Stimulated activated CD4-positive, alpha-beta T cell treated with anti-CD3 and anti-CD28 coated beads, Interleukin-1b, Interleukin-23, amount 100 ng/mL, for 1 hour (primary cell): Measurements from ENCODE around the gene STIMATE.

Experiments
- DNase-seq, 2 donors: peaks; one replicate each; pipeline ENCODE4 v3.0.0-alpha.2; 2020; ENCODE audit warnings: low read depth in 2 of 2

Gene STIMATE

DNA sequence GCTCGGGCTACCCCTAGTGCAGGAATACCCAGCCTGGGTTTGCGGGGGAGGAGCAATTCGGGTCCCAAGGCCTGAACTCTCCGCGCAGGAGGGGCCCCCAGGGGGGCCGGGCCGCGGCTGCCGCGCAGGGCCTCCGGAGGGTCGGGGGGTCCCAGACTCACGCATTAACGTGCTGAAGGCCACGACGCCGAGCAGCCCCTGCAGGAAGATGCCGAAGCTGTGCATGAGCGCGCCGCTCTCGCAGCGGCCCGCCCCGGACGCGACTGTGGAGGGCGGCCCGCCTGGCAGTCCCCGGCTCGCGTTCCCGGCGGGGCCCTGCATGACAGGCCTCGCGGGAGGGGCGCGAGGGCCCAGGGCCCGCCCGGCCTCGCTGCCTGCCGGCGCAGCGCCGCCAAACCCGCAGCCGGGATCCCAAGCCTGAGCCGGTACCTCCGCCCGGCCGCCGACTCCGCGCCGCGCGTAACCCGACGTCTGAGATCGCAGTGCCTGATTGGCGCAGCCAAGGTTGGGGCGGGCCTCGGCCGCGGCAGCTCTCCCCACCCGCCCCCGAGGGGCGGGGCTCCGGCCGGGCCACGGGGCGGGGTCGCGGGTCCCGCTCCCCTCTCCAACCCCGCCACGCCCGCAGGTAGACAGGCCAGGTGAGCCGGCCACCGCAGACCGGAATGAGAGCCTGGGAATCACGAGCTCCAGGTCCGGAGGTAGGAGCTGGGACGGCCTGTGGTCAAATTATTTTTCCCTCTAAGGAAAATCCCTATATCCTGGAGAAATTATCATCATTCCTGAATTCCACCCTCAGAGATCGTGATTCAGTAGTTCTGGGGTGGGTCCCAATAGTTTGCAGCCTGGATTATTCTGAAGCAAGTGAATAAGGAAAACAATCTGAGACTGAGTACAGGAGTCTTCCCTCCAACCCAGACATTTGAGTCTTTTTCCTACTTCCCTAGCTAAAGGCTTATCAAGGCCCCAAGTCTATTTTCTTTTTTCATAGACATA, at the start of gene STIMATE:
TSS of gene STIMATE (minus strand) at position 419 of the 993 bp plus-strand sequence. CDS start at position 321, 98 bp downstream.
- DNase-seq = peak; percentile 65 to 66

DNA sequence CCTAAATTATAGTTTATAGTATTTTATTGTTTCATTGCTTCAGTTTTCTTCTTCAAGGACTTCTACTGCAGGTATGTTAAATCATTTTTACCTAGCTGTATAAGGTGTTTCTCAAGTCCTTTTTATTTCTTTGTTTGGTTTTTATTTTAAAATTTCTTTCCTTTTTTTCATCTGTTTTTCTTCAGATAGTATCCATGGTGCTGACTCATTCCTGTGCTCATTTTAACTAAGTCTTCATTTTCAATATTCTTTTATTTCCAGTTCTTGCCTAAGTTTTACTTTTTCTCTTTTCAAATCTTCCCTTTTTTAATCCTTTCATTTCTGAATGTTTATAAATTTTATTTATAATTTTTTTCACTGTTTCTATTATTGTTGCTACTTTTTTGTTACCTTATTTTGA, 42.3 kb upstream of the STIMATE start:
- DNase-seq = no peak

DNA sequence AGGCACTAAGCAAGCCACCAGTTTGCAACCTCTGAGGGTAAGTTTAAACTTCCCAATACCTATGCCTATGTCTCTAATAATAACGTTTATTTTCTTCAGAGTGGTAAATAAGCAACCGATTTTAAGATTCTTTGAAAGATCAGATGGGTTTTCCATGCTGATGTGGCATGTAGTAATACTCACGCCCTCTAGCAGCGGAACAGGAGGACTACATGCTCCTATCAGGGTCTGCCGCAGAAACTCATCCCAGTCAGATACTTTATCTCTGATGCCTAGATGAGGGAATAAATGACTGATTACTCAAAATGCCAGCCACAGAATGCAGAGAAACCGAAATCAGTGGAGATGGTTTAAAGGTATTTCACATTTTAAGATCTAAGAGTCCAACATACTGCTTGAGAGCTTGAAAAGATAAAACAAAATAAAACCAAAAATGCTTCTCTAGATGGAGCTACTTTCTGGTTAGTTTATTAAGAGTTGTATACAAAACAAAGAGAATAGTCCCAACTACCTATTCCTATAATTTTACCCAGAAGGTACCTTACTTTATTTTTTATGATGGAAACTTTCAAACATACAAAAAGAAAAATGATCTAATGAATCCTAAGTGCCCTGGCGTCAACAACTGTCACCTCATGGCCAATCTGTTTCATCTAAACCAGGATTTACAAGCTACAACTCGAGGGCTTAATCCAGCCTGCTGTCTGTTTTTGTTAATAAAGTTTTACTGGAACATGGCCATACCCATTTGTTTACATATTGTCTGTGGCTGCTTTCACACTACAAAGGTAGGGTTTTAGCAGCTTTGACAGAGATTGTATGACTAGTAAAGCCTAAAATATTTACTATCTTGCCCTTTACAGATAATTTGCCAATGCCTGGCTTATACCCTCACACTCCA, 37.5 kb upstream of the STIMATE start:
- DNase-seq = peak in 1 of 2 donors; percentile 17

DNA sequence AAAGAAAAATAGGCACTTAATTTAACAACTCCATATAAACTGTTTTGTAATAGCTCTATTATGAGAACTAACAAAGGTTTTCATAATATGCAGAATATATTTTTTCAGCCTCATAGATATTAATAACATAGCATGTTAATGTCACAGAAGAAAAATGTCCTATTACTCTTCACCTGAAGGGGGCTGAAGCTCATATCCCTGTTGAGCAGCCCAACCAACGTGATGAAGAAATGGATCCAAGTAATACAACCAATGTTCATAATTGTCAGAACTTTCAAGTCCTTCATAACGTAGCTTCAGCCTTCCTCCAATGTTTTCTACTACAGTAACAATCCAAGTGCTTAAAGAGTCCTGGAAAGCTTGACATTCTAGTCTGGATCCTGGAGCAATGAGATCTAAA, 34.5 kb upstream of the STIMATE start:
- DNase-seq = no peak

DNA sequence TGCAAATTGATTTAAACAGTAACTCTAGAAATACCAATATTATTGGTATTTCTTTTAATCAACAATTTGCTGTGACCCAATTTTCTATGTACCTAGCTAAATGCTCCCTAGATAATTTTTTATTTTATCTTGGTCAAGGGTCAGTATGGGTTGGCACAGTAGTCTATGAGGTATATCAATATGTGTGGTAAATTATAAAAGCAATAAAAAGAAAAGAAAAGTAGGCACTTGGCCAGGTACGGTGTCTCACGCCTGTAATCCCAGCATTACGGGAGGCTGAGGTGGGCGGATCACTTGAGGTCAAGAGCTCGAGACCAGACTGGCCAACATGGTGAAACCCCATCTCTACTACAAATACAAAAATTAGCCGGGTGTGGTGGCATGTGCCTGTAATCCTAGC, 34.0 kb upstream of the STIMATE start:
- DNase-seq = no peak

DNA sequence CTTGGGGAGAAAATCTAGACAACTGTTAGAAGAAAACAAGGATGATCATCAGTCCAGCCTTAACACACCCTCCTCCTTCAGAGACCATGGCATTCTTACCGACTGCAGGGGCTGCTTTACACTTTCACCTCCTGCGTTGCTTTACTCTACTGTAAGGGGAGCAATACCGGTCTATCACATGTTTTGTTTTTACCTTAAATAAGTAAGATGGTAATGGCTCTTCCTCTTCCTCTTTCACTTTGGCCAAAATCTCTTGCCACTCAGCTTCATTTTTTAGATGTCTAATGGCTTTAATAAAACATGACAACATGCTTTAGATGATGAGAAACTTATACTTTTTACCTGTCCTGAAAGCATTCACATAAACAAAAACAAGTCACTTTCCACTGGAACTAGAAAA, 33.4 kb upstream of the STIMATE start:
- DNase-seq = no peak

DNA sequence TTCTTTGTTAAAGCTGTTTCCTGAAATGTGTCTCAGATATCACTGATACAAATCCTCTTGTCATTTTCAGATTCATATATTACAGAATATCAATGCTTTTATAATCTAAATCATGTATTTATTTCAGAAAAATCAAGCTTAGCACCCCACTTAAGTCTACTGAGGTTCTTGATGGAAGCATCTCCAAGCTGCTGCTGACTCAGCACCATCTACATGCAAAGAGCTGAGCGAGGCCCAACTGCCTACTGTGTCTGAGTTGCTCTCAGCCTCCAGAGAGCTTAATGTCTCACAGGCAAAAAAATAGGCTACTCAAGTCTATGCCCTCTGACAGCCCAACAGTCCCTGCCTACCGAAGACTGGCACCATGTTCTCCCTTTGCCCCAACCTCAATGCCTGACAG, 29.2 kb upstream of the STIMATE start:
- DNase-seq = no peak

DNA sequence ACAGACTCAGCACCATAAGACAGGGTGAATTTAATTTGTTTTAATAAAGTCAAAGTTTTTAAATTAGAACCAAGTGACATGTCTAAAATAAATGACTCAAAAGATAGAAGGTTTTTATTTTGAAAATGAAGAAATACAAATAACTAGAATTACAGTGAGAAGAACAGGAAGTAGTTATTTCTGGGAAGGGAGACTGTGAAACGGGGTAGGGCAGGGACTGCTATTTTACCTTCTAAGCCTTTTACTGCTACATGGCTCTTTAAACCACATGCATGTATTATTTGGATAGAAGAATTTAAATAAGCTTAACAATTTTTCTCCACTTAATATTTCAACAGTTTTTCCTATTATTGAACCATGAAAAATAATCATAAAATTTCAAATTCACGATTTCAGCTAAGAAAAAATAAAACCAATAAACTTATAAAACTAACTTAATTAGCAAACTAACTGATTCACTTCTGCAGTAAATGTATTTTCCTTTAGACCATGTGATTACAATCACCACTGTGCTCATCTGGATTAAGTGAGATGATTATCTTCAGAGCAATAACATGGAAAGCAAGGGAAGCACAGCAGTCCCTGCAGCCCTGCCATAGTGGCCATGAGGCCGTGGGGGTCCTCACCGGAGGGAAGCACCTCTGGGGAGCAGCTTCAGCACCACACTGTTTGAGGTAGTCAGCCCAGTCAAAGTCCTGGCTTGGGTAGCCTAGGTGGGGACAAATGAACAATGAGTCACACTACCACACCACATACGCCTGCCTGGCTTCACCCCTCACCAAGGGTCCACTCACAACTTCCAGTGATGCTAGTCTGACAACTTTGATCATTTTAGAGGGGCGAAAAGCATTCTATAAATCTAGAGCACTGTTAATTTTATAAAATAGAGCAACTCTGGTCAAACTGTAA, 28.3 kb upstream of the STIMATE start:
- no peak for DNase-seq

DNA sequence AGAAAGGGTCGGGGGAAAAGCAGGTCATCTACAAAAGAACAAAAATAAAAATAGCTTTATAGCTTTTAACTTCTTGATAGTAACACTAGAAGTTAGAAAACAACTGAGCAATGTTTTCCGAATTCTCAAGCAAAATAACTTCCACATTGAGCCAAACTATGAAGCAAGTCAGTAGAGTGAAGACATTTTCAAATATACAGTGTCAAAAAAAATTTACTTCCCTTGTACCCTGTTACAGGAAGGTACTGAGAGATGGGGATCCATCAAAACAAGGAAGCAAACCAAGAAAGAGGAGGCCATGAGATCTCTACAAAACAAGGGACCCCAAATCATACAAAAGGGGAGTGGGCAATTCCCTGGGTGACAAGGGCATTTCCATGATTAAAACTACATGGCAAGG, 26.6 kb upstream of the STIMATE start:
- no peak for DNase-seq

DNA sequence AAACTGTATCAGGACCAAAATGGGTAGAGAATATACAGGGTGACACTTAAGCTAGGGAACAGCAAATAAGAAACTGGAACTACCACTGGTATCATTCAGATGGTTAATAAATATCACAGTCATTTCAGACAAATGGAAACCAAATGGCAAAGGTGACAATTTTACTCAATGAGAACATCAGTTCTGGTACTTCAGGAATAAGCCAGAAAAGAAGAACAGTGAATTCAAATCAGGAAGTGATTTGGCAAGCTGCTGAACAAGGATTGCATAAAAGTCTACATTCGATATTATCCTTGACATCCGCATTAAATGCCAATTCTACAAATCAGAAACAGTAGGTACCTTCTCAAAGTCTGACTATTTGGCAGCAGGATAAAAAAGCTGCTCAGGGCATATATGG, 23.5 kb upstream of the STIMATE start:
- DNase-seq = no peak

DNA sequence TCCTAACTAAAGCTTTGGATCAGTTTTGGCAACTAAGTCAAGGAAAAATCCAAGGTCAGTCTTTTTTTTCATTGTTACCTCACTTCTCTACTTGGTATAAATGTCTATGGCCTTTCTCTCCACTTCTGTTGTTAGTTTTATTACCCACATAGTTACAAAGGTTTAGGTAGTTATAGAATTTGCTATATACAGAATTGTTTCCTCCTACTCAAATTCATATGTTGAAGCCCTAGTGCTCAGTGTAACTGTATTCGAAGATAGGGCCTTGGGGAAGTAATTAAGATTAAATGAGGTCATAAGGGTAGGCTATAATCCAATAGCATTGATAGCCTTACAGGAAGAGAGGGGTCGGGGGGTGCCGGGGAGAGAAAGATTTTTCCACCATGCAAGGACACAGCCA, 19.7 kb upstream of the STIMATE start:
- no peak for DNase-seq

DNA sequence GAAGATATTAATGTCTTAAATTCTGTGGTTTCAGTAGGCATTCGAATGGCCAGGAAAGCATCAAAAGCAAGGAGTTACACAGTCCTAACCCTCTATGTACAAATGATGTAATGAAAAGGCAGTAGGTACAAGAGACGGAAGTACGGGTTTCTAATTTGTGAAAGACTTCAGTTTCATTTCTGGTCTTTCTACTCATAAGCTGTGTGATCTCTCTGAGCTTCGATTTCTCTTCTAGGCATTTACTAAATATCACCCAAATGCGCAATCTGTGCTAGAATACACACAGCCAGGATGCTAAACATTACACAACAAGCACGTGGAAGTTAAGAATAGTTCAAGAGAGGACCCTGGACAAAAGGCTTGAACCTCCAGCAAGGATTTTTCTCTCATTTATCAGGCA, 17.9 kb upstream of the STIMATE start:
- no peak for DNase-seq

DNA sequence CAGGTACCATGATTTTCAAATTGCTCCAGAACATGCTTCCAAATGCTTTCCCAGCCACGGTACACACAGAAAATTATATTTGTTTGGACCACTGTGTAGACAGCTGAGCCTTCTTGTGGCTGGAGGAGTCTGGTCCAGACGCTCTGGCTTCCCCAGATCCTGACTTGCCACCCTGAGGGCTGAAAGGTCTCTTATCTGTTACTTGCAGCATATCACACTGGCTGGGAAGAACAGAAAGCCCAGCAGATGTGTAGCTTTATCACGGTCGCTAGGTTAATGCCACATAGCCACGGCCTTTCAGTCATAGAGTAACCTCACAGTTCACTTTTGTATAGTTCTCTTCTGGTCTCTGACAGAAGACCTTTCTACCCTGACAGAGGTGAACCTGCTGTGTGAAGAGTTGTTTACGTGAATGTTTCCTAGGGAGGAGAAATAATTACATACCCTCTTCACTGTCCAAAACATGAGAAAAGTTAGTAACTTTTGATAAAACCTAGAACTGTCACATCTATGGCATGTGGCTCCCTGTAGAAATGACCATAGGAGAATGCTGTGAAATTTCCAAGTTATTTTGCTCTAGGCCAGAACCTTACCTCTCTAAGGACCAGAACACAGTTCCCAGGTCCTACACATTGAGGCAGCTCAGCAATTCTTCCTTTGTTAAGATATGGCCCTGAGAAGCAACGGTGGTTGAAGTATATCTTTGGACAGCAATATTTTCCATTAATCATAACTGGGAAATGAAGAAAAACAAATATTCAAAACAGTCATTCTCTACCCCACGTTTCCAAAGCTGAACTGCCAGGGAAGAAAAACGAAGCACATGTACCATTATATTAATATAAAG, 15.8 kb upstream of the STIMATE start:
- DNase-seq = no peak

DNA sequence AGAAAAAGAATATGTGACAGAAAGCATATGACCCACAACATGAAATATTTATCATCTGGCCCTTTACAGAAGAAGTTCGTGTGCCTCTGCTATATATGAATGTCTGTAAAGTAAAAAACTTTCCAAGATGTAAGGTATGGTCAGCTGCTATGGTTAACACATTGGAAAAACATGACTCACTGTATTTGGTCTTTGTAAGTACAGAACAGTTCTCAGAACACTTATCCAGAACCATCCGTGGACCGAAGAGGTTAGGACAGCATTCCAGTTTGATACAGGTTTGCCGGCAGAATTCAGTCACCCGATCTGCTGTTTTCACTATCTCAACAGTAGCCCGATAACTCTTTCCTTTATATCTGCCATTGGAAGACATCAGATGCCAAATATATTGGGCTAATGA, 13.5 kb upstream of the STIMATE start:
- no peak for DNase-seq

DNA sequence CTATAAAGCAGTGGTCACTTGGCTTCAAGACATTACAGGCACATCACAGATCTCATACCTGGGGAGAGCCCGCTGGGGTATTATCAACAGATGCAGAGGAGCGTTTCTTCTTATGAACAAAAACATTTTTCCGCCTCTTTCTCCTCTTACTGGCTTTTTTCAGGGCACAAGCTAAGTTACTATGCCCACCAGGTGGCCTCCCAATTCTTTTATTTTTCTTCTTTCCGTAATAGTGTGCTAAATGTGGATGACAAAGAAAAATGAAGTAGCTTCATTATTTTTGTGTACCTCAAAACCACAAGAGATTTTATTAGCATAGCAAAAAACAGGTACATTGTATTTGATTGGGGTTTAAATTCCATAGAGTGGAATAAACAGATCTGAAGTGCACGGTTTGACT, 10.1 kb upstream of the STIMATE start:
- DNase-seq = no peak

DNA sequence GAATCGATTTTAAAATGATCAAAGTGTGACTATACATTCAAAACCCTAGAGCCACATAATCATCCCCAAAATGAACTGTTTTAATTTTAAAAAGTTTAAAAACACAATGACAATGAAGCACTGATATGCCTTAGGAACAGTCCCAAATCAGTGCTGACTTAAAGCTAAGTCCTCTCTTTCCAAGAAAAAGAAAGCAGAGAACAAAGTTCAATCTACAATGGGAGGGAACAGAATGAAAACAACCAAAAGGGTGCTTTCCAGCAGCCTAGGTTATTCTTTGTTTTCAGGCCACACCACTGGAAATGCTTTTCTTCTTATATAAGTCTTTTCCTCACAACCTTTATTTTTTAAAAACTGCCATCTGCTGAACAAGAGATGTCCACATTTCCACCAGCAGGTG, 7.2 kb upstream of the STIMATE start:
- DNase-seq = no peak

DNA sequence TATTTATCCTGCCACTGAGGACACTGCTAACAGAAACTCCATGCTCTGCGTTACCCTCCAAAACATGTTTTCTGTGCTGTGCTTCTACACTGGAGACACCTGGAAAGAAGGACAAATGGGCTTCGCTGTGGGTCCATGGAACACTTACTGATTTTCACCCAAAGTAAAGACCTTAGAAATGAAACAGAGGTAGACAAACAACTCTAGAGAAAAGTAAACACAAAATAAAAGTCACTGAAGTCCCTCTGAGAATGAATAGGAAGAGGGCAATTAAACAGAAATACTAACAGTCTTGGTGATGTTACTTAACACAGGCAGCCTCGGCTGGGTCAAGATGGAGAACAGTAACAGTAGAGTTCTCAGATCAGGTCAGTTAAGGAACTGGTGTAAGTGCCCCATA, 6.7 kb upstream of the STIMATE start:
- DNase-seq = no peak

DNA sequence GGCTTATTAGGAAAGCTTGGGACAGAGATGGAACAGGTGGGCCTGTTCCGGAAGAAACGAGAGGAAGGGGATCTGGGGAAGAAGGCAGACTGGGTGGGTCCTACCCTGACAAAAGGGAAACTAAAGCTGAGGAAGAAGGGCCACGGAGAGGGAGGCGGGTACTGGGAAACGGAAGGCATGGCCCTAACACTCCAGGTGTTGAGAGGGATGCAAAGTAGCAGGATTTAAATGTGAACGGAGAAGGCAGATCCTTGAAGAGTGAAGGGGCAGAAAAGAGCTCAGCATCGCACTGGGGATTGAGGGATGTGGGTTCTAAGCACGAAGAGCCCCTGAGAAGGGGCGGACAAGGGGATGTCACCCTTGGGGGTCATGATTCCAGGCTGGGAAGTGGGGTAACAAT, 735 bp downstream of the STIMATE start:
- no peak for DNase-seq

DNA sequence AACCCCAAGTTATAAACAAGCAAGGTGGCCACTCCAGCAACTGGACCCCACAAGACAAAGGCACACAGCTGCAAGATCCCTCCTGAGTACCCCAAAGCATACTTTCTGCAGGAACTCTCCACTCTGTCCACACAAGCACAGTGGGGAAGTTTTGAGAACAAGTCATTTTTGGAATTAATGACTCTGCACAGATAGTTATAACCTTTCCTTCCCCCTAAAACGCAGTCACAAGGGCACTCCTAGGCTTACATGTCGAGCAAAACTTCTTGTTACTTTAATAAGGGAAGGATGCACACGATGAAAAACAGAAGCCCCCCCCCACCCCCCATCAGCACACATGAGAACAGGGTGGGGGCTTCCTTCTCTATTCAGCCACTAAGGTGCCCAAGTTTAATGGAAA, 1.2 kb downstream of the STIMATE start:
- no peak for DNase-seq

DNA sequence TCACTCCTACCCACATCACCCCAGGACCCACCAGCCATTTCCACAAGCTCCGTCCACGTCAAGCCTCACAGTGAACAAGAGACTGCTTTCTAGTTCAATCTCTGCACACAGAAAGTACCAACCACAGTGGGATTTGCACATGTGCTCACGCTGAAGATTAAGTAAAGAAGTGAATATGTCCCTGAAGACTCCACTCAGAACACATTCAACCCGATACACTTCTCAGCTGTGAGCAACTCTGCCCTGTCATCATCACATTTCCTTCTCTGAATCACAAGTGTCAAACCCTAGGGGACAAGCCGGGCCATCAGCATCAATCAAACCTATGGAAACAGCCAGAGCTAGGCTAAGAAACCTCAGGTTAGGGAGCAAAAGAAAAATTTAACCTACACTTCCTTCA, 1.9 kb downstream of the STIMATE start:
- no peak for DNase-seq

DNA sequence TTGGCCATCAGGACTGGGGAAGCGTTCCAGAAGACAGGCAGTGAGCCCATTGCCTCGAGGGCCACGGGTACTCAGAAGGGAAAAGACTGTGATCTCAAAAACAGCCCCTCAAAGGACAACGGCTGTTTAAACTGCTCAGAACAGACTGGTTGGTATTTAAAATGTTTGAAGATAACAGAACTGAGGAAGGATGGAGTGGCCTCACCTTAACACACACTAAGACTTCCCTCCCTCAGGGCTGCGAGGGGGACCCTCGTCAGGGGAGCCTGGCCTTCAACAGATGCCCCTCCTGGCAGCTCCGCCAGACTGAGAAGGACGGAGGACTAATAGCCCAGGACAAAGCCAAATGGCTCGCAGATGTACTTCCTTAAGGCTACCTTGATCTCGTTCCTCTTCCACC, 2.6 kb downstream of the STIMATE start:
- DNase-seq = no peak
